GM18507 (cell line): ENCODE measurements around the gene SPATA2.

Experiments
- DNase-seq: peaks from one replicate; pipeline ENCODE4 v3.0.0; 2011; ENCODE audit warnings: low read depth; ENCODE audit not compliant: insufficient read length; ENCODE audit errors: extremely low spot score
- FAIRE-seq: peaks from 2 replicates; lab custom pipeline; 2011; peaks lifted over from hg19 to GRCh38; lab: Jason Lieb, UNC

SPATA2 gene

GRCh38 chr20:49936153-49937026 is 21.1 kb upstream of the SPATA2 start, which contains the start of gene RNF114:
Gene RNF114, plus strand, starts transcription at chr20:49936397. Its CDS starts 16 bp downstream, at chr20:49936413.
- no peak for FAIRE-seq
- peak; percentile 92 for DNase-seq

GRCh38 chr20:49935746-49936152 is 20.4 kb upstream of the SPATA2 start:
- no peak for FAIRE-seq
- no peak for DNase-seq

DNA sequence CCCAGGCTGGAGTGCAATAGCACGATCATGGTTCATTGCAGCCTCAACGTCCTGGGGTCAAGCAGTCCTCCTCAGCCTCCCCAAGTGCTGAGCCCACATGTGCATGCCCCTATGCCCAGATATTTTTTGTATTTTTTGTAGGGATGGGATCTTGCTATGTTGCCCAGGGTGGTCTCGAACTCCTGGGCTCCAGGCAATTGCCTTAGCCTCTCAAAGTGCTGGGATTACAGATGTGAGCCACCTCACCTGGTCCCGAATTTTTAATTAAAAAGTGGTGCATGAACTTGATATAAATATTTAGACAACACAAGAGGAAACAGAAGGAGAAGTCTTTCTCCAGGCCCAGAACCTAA is 13.8 kb upstream of the SPATA2 start:
- DNase-seq (no peak), FAIRE-seq (no peak)

DNA sequence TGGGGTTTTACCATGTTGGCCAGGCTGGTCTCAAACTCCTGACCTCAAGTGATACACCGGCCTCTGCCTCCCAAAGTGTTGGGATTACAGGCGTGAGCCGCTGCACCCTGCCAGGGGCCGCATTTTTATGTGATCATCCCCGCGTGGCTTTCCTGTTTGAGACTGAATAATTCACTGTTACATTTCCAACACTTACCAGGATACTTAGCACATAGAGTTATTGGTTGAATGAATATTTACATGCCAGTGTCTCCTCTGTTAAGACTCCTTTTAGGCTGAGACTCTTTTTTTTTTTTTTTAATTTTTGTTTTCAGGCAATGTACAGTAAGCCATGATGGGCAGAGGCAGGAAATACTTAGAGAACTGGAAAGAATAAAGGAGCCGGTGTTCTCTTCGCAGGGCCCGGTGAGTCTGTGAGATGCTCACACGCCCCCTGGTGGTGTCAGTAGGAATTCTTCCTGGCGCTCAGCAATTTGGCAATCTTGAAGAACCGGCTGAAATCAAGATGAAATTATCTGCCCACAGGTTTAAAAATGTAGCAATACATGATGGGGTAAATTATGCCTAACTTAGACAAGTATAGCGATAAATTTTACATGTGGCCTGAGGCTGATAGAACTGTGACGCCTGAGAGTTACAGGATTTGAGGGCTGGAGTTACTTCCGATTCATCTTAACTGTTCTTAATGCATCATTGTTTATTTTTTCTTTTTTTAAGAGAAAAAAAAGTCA is 13.2 kb upstream of the SPATA2 start:
- FAIRE-seq (peak; percentile 18), DNase-seq (peak; percentile 54)

DNA sequence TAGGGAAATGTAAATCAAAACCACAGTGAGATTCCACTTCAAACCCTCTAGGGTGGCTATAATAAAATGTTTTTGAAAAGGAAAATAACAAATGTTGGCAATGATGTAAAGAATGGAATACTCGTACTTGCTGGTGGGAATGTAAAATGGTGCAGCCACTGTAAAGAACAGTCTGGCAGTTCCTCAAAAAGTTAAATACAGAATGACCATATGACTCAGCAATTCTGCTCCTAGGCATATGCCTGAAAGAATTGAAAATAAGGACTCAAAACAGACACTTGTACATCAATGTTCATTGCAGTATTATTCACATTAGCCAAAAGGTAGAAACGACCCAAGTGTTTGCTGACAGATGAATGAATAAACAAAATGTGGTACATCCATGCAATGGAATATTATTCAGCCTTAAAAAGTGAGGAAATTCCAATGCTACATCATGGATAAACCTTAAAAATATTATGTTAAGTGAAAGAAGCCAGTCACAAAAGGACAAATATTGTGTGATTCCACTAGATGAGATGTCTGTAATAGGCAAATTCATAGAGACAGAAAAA is 10.6 kb upstream of the SPATA2 start:
- DNase-seq (no peak), FAIRE-seq (no peak)

DNA sequence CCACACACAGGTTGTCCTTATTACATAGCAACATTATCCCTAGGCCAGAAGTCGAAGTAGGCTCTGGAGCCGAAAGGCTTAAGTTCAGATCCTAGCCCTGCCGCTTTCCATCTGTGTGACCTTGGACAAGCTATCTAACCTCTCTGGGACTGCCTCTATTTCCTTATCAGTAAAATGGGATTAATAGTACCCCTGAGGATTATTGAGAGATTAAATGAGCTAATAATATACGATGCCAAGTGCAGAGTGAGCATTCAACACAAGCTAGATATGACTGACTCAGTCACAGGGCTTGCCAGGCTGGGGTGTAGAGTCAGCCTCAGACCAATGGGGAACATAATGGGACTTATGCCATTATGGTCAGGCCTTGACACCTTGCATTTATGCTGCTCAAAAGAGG is 8.9 kb upstream of the SPATA2 start:
- DNase-seq (no peak), FAIRE-seq (no peak)

DNA sequence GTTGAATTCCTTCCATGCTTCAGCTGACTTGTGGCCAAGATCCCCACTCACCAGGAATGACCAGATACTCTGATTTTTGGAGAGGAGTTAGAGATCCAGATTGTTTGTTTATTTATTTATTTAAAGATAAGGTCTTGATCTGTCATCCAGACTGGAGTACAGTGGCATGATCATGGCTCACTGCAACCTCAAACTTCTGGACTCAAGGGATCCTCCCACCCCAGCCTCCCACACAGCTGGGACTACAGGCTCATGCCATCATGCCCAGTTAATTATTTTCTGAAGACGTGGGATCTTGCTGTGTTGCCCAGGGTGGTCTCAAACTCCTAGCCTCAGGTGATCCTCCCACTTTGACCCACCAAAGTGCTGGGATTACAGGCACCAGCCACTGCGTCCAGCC is 4.1 kb upstream of the SPATA2 start:
- no peak for DNase-seq
- no peak for FAIRE-seq

DNA sequence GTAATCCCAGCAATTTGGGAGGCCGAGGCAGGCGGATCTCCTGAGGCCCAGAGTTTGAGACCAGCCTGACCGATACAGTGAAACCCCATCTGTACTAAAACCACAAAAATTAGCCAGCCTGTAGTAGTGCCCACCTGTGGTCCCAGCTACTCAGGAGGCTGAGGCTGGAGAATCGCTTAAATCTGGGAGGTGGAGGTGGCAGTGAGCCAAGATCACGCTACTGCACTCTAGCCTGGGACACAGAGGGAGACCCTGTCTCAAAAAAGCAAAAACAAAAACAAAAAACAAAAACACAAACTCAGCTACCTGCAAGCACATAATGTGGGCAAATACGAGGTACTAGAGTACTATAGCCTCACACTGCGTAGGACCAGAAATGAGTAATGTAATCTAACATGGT is 3.7 kb upstream of the SPATA2 start:
- DNase-seq (no peak), FAIRE-seq (no peak)

- DNase-seq (no peak), FAIRE-seq (no peak)
Observed at GRCh38 chr20:49918446-49918845, 3.1 kb upstream of the SPATA2 start.

DNA sequence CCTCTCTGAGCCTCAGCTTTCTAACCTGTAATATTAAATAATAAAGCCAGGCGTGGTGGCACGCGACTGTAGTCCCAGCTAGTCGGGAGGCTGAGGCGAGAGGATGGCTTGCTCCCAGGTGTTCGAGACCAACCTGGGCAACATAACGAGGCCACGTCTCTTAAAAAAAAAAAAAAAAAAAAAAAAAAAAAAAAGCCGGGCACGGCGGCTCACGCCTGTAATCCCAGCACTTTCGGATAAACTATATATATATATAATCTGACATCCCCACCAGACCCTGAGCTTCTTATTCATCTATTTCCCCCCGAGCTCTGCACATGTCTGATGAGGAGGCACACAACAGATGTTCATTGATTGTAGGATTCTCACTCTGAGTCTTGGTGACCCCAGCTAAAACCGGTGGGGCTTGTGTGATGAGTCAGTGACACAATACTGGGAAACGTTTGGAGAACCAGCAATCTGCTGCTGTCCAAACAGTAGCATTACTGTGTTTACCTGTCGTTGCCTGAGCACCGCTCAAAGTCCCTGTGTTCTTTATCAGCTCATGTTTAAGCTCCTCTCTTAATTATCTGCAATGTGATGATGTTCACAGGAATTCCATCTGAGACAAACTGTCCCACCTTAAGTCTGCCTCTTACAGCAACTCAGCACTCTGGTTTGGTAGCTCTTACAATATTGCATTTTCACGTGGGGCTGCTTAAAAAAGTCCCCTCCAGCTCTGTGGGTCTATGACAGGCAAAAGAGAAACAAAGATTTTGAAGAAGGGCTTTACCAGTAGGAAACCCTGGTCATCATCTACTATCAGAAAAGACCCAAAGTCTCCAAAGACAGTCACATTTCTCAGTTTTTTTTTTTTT is 1.0 kb upstream of the SPATA2 start:
- no peak for DNase-seq

GRCh38 chr20:49915118-49915379 is 280 bp downstream of the SPATA2 start:
- DNase-seq, result no peak
- no peak for FAIRE-seq

More for the DNA sequence above, 1.0 kb upstream of the SPATA2 start:
- FAIRE-seq, result no peak

DNA sequence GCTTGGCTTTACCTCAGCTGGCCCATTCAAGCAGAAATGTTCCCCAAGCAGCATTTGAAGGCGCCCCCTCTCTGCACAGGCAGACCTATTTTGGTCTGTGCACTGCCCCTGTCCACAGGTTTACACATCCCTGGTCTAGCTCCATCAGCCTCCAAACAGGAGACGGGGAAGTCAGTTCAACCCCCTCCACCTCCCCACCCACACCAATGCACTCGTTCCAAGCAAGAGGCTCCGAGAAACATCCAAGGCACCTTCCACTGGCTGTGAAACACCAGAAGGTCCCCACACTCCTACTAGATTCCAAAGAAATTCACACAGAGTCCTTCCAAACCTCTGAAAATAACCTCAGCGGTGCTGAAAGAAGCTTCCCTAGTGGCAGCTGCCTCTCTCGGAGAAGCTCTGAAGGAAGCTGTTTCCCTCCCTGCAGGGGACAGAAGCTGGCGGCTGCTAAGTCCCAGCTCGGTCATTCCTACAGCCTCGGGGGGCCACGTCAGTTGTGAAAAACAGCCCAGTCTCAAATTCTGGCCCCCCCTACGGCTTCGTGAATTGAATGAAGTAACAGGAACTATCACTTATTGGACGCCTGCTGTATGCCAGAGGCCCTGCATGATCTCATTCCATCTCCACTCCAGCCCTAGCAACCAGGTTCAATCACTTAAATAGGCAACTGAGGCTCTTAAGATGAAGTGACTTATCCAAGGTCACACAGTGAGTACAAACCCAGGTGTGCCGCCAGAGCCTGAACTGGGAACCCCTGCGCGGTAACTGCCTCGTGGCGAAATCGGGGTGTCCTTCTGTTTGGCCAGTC is 815 bp downstream of the SPATA2 start:
- no peak for FAIRE-seq
- DNase-seq, result no peak

DNA sequence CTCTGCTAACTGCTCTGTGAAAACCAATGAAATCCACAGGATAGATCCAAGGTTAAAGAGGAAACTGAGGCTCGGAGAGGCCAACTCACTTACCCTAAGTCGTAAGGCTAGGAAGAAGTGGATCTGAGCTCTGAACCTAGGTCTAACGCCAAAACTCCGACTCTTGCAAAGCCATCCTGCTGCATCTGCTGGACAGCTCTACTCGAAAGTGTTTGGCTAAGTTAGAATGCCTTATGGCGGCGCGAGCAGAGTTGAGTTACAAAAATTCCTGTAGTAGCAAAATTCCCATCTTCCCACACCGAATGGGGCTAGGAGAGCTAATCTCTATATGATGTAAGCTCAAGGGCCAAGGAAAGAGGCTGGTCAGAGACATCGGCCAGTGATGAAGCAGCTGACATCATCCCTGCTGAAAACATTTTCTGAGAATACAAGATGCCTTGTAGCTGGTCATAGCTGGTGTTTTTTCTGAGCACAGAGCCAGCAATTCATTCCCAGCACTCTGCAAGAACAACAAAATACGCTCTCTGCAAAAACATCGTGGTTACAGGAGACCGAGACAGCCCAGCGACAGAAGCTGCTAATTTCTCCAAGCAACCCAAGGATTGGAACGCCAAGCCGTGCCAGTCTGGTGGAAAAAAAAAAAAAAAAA is 1.8 kb downstream of the SPATA2 start:
- no peak for DNase-seq
- no peak for FAIRE-seq

- DNase-seq (no peak), FAIRE-seq (no peak)
Observed at GRCh38 chr20:49910340-49910706, 5.0 kb downstream of the SPATA2 start.

- DNase-seq (no peak), FAIRE-seq (no peak)
Observed at GRCh38 chr20:49909499-49910339, 5.6 kb downstream of the SPATA2 start.

- DNase-seq, result no peak
- FAIRE-seq, result no peak
Observed at GRCh38 chr20:49908258-49908565, 7.1 kb downstream of the SPATA2 start.

GRCh38 chr20:49907405-49908257 is 7.7 kb downstream of the SPATA2 start:
- no peak for DNase-seq

More at GRCh38 chr20:49907405-49908257, 7.7 kb downstream of the SPATA2 start:
- no peak for FAIRE-seq
